Thyroid gland (tissue), 4 donors: ENCODE results near the gene MYO1D. TPM values are rescaled to one million over a fixed set of nuclear protein-coding genes. Genes with fewer than 3 reads are reported as not detected.

Experiments
- DNase-seq, 2 donors: peaks; one replicate each; pipeline ENCODE4 v3.0.0-alpha.2; 2019
- H3K27ac ChIP-seq, 3 donors: fragments of 200-600 bp; sonication (generic); 1 replicate in 2 of 3; 2 replicates in 1 of 3; pipeline ENCODE4 v1.5.1; 2016 to 2019; ENCODE audit warnings: mild to moderate bottlenecking in 1 of 3, moderate library complexity in 1 of 3
- H3K27me3 ChIP-seq: fragments of 200-600 bp; sonication (generic); one replicate; pipeline ENCODE4 v1.5.1; 2019
- H3K36me3 ChIP-seq, 2 donors: fragments of 200-600 bp; sonication (generic); one replicate each; pipeline ENCODE4 v1.5.1; 2016 to 2019
- H3K4me1 ChIP-seq, 2 donors: fragments of 200-600 bp; sonication (generic); one replicate each; pipeline ENCODE4 v1.5.1; 2017 to 2019
- H3K4me3 ChIP-seq, 3 donors: fragments of 200-600 bp; sonication (generic); replicated peaks in 1 of 3; 1 replicate in 2 of 3; 2 replicates in 1 of 3; pipeline ENCODE4 v1.5.1; 2016; ENCODE audit warnings: mild to moderate bottlenecking in 1 of 3
- H3K9me3 ChIP-seq: fragments of 200-600 bp; sonication (generic); one replicate; pipeline ENCODE4 v1.5.1; 2017
- CTCF ChIP-seq, 6 experiments: fragments of 200-600 bp in 3 of 6; fragments of 450-650 bp in 3 of 6; sonication (generic) in 3 of 6; IDR thresholded peaks; one replicate each; pipeline ENCODE4 v1.5.1; 2016 to 2019; ENCODE audit warnings: antibody characterized with exemption in 6 of 6, mild to moderate bottlenecking in 2 of 6, inconsistent platforms in 1 of 6, moderate library complexity in 1 of 6
- POLR2A ChIP-seq, 2 donors: fragments of 450-650 bp; IDR thresholded peaks; one replicate each; pipeline ENCODE4 v1.6.1; 2017; ENCODE audit warnings: antibody characterized with exemption in 2 of 2, mild to moderate bottlenecking in 2 of 2, moderate library complexity in 1 of 2
- WGBS, 2 donors: methylation state at CpG; one replicate each; pipeline ENCODE4 v1.1.5; 2017; 5-methylcytosine and 5-hydroxymethylcytosine counted together
- intact Hi-C: fragments of 100-400 bp; cut with DNase I; formaldehyde crosslinking; loops from one replicate; pipeline ENCODE4 v1.15.1; 2023
- total RNA-seq, 4 donors: library from RNA; depleted of rRNA; stranded (reverse); fragments of >200 nt; gene quantifications; one replicate each; pipeline ENCODE4 v1.2.3, GENCODE V29; 2016

The MYO1D gene
- total RNA-seq, 4 donors from 2014 or later = 91.9 to 143 (median 97.8) TPM

GRCh38 chr17:32490101-32490482 lies 386.8 kb downstream of the MYO1D start:
- no peak overlapping the region for H3K27ac ChIP-seq
- WGBS, 2 donors = 82 to 83% methylated on average over 16 of the region's 16 CpGs
- no peaks in the 10 kb centered on the region for H3K36me3 ChIP-seq
- no peaks in the 10 kb centered on the region for H3K27me3 ChIP-seq
- intact Hi-C loops = no loop called here
- H3K4me3 ChIP-seq = no peak overlapping the region
- no peak for TF ChIP-seq POLR2A (IDR thresholded peaks at IDR 0.05)
- TF ChIP-seq CTCF (IDR thresholded peaks at IDR 0.05) = no peak
- H3K4me1 ChIP-seq = peaks cover 0 to 10% of the 10 kb centered on the region in 2 donors
- no peak for DNase-seq
- no peaks in the 10 kb centered on the region for H3K9me3 ChIP-seq

GRCh38 chr17:32489320-32490100 lies 387.4 kb downstream of the MYO1D start:
- no peaks in the 10 kb centered on the region for H3K9me3 ChIP-seq
- no peak for DNase-seq
- WGBS, 2 donors = 86 to 92% methylated on average over 10 of the region's 10 CpGs
- peaks cover 0 to 10% of the 10 kb centered on the region in 2 donors for H3K4me1 ChIP-seq
- no peaks in the 10 kb centered on the region for H3K27me3 ChIP-seq
- no peak overlapping the region for H3K27ac ChIP-seq
- TF ChIP-seq CTCF (IDR thresholded peaks at IDR 0.05) = no peak
- intact Hi-C loops = no loop called here
- no peaks in the 10 kb centered on the region for H3K36me3 ChIP-seq
- H3K4me3 ChIP-seq = no peak overlapping the region

- intact Hi-C loops = no loop called here
- WGBS, 2 donors = 95 to 97% methylated on average over 12 to 13 of the region's 13 CpGs
- DNase-seq = no peak
- Histone ChIP-seq H3K4me3 (no peak overlapping the region), H3K27me3 (no peaks in the 10 kb centered on the region), H3K4me1 (peaks cover 0 to 17% of the 10 kb centered on the region in 2 donors), H3K9me3 (no peaks in the 10 kb centered on the region), H3K27ac (no peak overlapping the region), H3K36me3 (no peaks in the 10 kb centered on the region)
- TF ChIP-seq POLR2A (IDR thresholded peaks at IDR 0.05) = no peak
- no peak for TF ChIP-seq CTCF (IDR thresholded peaks at IDR 0.05)
Measured at GRCh38 chr17:32488604-32489180, 388.2 kb downstream of the MYO1D start.

- no peak overlapping the region for H3K27ac ChIP-seq
- DNase-seq = no peak
- intact Hi-C loops = no loop called here
- H3K9me3 ChIP-seq = no peaks in the 10 kb centered on the region
- no peaks in the 10 kb centered on the region for H3K27me3 ChIP-seq
- H3K4me3 ChIP-seq = no peak overlapping the region
- TF ChIP-seq CTCF (IDR thresholded peaks at IDR 0.05) = no peak
- no peak for TF ChIP-seq POLR2A (IDR thresholded peaks at IDR 0.05)
- H3K36me3 ChIP-seq = no peaks in the 10 kb centered on the region
- WGBS, 2 donors = 93% methylated on average over 16 of the region's 16 CpGs
- peaks cover 0 to 22% of the 10 kb centered on the region in 2 donors for H3K4me1 ChIP-seq
Measured at GRCh38 chr17:32488177-32488542, 388.8 kb downstream of the MYO1D start.

- Histone ChIP-seq H3K4me3 (peak overlapping the region in 1 of 3 donors; percentile 50), H3K9me3 (no peaks in the 10 kb centered on the region), H3K27me3 (no peaks in the 10 kb centered on the region), H3K27ac (no peak overlapping the region), H3K36me3 (no peaks in the 10 kb centered on the region), H3K4me1 (peaks cover 0 to 23% of the 10 kb centered on the region in 2 donors)
- intact Hi-C loops = no loop called here
- DNase-seq = no peak
- TF ChIP-seq CTCF (IDR thresholded peaks at IDR 0.05) (no peak), POLR2A (IDR thresholded peaks at IDR 0.05) (no peak)
- 45 to 56% methylated on average over 20 to 41 of the region's 59 CpGs for WGBS, 2 donors
Measured at GRCh38 chr17:32487473-32488176, 389.3 kb downstream of the MYO1D start.
